Cardiac fibroblast (primary cell): ENCODE measurements around the gene SDK2.

Source experiments
- DNase-seq, 2 donors: peaks; one replicate each; pipeline versions ENCODE4 v3.0.0 to v3.0.0-alpha.2; 2010; ENCODE audit warnings: low read depth in 2 of 2
- H3K4me3 ChIP-seq, 2 donors: replicated peaks in 1 of 2; 1 replicate in 1 of 2; 2 replicates in 1 of 2; pipeline ENCODE4 v1.5.1; 2011; ENCODE audit warnings: low read depth in 2 of 2, low read length in 2 of 2, mild to moderate bottlenecking in 2 of 2, moderate library complexity in 1 of 2
- TF ChIP-seq, protein P1 (sequence below): IDR thresholded peaks from one replicate; pipeline ENCODE4 v1.5.1; 2011; ENCODE audit warnings: low read depth, mild to moderate bottlenecking, low read length, inconsistent platforms

Gene SDK2

GRCh38 chr17:73494950-73495349, 149.3 kb downstream of the SDK2 start:
- no peak overlapping the region for H3K4me3 ChIP-seq
- DNase-seq = no peak
- TF ChIP-seq, protein P1, sequence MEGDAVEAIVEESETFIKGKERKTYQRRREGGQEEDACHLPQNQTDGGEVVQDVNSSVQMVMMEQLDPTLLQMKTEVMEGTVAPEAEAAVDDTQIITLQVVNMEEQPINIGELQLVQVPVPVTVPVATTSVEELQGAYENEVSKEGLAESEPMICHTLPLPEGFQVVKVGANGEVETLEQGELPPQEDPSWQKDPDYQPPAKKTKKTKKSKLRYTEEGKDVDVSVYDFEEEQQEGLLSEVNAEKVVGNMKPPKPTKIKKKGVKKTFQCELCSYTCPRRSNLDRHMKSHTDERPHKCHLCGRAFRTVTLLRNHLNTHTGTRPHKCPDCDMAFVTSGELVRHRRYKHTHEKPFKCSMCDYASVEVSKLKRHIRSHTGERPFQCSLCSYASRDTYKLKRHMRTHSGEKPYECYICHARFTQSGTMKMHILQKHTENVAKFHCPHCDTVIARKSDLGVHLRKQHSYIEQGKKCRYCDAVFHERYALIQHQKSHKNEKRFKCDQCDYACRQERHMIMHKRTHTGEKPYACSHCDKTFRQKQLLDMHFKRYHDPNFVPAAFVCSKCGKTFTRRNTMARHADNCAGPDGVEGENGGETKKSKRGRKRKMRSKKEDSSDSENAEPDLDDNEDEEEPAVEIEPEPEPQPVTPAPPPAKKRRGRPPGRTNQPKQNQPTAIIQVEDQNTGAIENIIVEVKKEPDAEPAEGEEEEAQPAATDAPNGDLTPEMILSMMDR = no peak

- no peak for DNase-seq
- H3K4me3 ChIP-seq = no peak overlapping the region
- TF ChIP-seq, protein P1 = no peak
Measured at GRCh38 chr17:73493956-73494926, 150.0 kb downstream of the SDK2 start.

- TF ChIP-seq, protein P1 = no peak
- no peak for DNase-seq
- H3K4me3 ChIP-seq = no peak overlapping the region
Measured at GRCh38 chr17:73492821-73493814, 151.1 kb downstream of the SDK2 start.

- TF ChIP-seq, protein P1 = no peak
- no peak overlapping the region for H3K4me3 ChIP-seq
- DNase-seq = no peak
Measured at GRCh38 chr17:73492125-73492820, 152.0 kb downstream of the SDK2 start.

GRCh38 chr17:73491648-73492047, 152.6 kb downstream of the SDK2 start:
- H3K4me3 ChIP-seq = no peak overlapping the region
- TF ChIP-seq, protein P1 = no peak
- DNase-seq = no peak

- no peak for DNase-seq
- no peak overlapping the region for H3K4me3 ChIP-seq
- TF ChIP-seq, protein P1 = no peak
Measured at GRCh38 chr17:73490851-73491250, 153.4 kb downstream of the SDK2 start.
